OCI-LY7 (cell line): ENCODE measurements around the gene GALNT10. TPM values are rescaled to one million over a fixed set of nuclear protein-coding genes. Genes with fewer than 3 reads are reported as not detected.

Source experiments
- BruUV-seq: library from RNA; stranded (reverse); fragments of 400-500 nt; replicated peaks from 2 replicates; lab custom pipeline; 2021; lab: Mats Ljungman, UMichigan
- CTCF ChIA-PET: fragments of 300-600 bp; sonication (Branson Sonifier 250); formaldehyde crosslinking; loops from one replicate; lab custom pipeline; 2022; ENCODE audit warnings: antibody characterized with exemption; ENCODE audit not compliant: unreplicated experiment; lab: Charles Lee
- POLR2A ChIA-PET: fragments of 300-600 bp; sonication (Branson Sonifier 250); formaldehyde crosslinking; loops from one replicate; lab custom pipeline; 2022; ENCODE audit warnings: antibody characterized with exemption; lab: Charles Lee
- DNase-seq: peaks from one replicate; pipeline ENCODE4 v3.0.0-alpha.2; 2015; ENCODE audit warnings: low spot score
- H2AFZ ChIP-seq: fragments of 200-600 bp; sonication (generic), shearing (Covaris generic); 2 replicates; pipeline ENCODE4 v1.6.1; 2014; ENCODE audit warnings: mild to moderate bottlenecking, antibody characterized with exemption, low read length, moderate library complexity
- H3K27ac ChIP-seq: fragments of 200-600 bp; sonication (generic); 2 replicates; pipeline ENCODE4 v1.5.1; 2014; ENCODE audit warnings: mixed run types, low read depth, mild to moderate bottlenecking, moderate library complexity, low read length, inconsistent platforms; ENCODE audit not compliant: poor library complexity, severe bottlenecking
- H3K36me3 ChIP-seq: fragments of 200-600 bp; sonication (generic); 2 replicates; pipeline ENCODE4 v1.6.1; 2014; ENCODE audit warnings: mild to moderate bottlenecking, antibody characterized with exemption, low read length, moderate library complexity, mixed read lengths; ENCODE audit not compliant: insufficient read depth
- H3K4me1 ChIP-seq: fragments of 200-600 bp; sonication (generic); 2 replicates; pipeline ENCODE4 v1.5.1; 2014; ENCODE audit warnings: mild to moderate bottlenecking, low read length; ENCODE audit not compliant: insufficient read depth, poor library complexity, severe bottlenecking
- H3K4me2 ChIP-seq: fragments of 200-600 bp; sonication (generic); 2 replicates; pipeline ENCODE4 v1.6.1; 2014; ENCODE audit warnings: mild to moderate bottlenecking, low read length
- H3K4me3 ChIP-seq: fragments of 200-600 bp; sonication (generic); 2 replicates; pipeline ENCODE4 v1.5.1; 2014; ENCODE audit warnings: mild to moderate bottlenecking, low read depth, low read length; ENCODE audit not compliant: poor library complexity, severe bottlenecking
- H3K79me2 ChIP-seq: fragments of 200-600 bp; sonication (generic); 2 replicates; pipeline ENCODE4 v1.6.1; 2016; ENCODE audit warnings: low read depth, mild to moderate bottlenecking, low read length, moderate library complexity, mixed read lengths; ENCODE audit not compliant: insufficient read depth
- H3K9me2 ChIP-seq: fragments of 200-600 bp; sonication (generic); 2 replicates; pipeline ENCODE4 v1.6.1; 2016; ENCODE audit warnings: mild to moderate bottlenecking, low read length, mixed read lengths; ENCODE audit not compliant: insufficient read depth
- H3K9me3 ChIP-seq: fragments of 200-600 bp; sonication (generic); 2 replicates; pipeline ENCODE4 v1.6.1; 2014; ENCODE audit warnings: mild to moderate bottlenecking, mixed run types, low read length, mixed read lengths
- H4K20me1 ChIP-seq: fragments of 200-600 bp; sonication (generic); 2 replicates; pipeline ENCODE4 v1.6.1; 2014; ENCODE audit warnings: mild to moderate bottlenecking, antibody characterized with exemption, low read length, moderate library complexity, mixed read lengths; ENCODE audit not compliant: insufficient read depth
- CTCF ChIP-seq: fragments of 200-600 bp; sonication (generic); conservative IDR thresholded peaks from 2 replicates; pipeline ENCODE4 v1.5.1; 2014; ENCODE audit warnings: mild to moderate bottlenecking, antibody characterized with exemption, low read length, moderate library complexity, mixed read lengths
- EZH2phosphoT487 ChIP-seq: fragments of 200-600 bp; sonication (generic); IDR thresholded peaks from 2 replicates; pipeline ENCODE4 v1.6.1; 2018; ENCODE audit warnings: low read depth, borderline replicate concordance, mild to moderate bottlenecking, mixed run types, antibody characterized with exemption, low read length, moderate library complexity, mixed read lengths
- intact Hi-C: fragments of 100-400 bp; cut with micrococcal nuclease; formaldehyde crosslinking; loops from one replicate; pipeline ENCODE4 v1.10.0; 2022; ENCODE audit not compliant: unreplicated experiment
- total RNA-seq, 2 experiments: library from RNA; depleted of rRNA in 1 of 2; stranded (reverse); fragments of >200 nt in 1 of 2; shearing (Covaris generic) in 1 of 2; gene quantifications; 2 replicates each; pipeline ENCODE4 v1.2.3, GENCODE V29; 2014 to 2022

GALNT10 gene
- total RNA-seq, 2 experiments from 2014 or later, result 7.3 to 20.6 TPM

- intact Hi-C loops, result loop anchor here (5.0 kb wide), 1 partner anchor 222 kb away; no protein-coding TSS in a partner anchor
- H2AFZ ChIP-seq, result no peak overlapping the region
- H4K20me1 ChIP-seq, result no peaks in the 10 kb centered on the region
- no peaks in the 10 kb centered on the region for H3K9me3 ChIP-seq
- H3K9me2 ChIP-seq, result no peaks in the 10 kb centered on the region
- no peaks in the 10 kb centered on the region for H3K4me1 ChIP-seq
- POLR2A ChIA-PET, result interaction anchor here (0.7 to 0.9 kb wide), 3 partner anchors 12 to 334 kb away, joined by 3 read pairs; no protein-coding TSS in a partner anchor
- no peak overlapping the region for H3K27ac ChIP-seq
- TF ChIP-seq CTCF (no peak), EZH2phosphoT487 (no peak)
- DNase-seq, result no peak
- H3K36me3 ChIP-seq, result no peaks in the 10 kb centered on the region
- CTCF ChIA-PET, result no interaction called here
- no peak overlapping the region for H3K4me2 ChIP-seq
- BruUV-seq, result no TSS peak
- no peak overlapping the region for H3K4me3 ChIP-seq
- no peaks in the 10 kb centered on the region for H3K79me2 ChIP-seq
Observed at GRCh38 chr5:154403776-154404387, 213.3 kb downstream of the GALNT10 start.

GRCh38 chr5:154405078-154405792 is 214.7 kb downstream of the GALNT10 start:
- intact Hi-C loops, result loop anchor here (1.0 to 5.0 kb wide), 3 partner anchors 213 to 431 kb away; partner anchors contain the start of gene GALNT10
- peak; percentile 55 for DNase-seq
- no peaks in the 10 kb centered on the region for H3K4me1 ChIP-seq
- H3K79me2 ChIP-seq, result no peaks in the 10 kb centered on the region
- H3K4me2 ChIP-seq, result 0 out of 2 replicates have a peak overlapping the region, but pooled peaks have one; percentile 3
- BruUV-seq, result no TSS peak
- no peaks in the 10 kb centered on the region for H3K9me2 ChIP-seq
- ChIA-PET CTCF (interaction anchor here (0.6 kb wide), 1 partner anchor 171 kb away, joined by 3 read pairs; no protein-coding TSS in a partner anchor), POLR2A (interaction anchor here (0.6 kb wide), 1 partner anchor 226 kb away, joined by 3 read pairs; no protein-coding TSS in a partner anchor)
- H4K20me1 ChIP-seq, result no peaks in the 10 kb centered on the region
- no peak overlapping the region for H2AFZ ChIP-seq
- no peak for TF ChIP-seq EZH2phosphoT487
- TF ChIP-seq CTCF, result peak; percentile 74
- no peaks in the 10 kb centered on the region for H3K9me3 ChIP-seq
- H3K27ac ChIP-seq, result no peak overlapping the region
- H3K36me3 ChIP-seq, result no peaks in the 10 kb centered on the region
- no peak overlapping the region for H3K4me3 ChIP-seq
